NCI-H1417 (cell line): ENCODE measurements around the gene FSHR.

Experiments
- DNase-seq, 3 experiments: peaks; one replicate each; lab custom pipeline; 2025; lab: John Stamatoyannopoulos, UW

FSHR gene

GRCh38 chr2:49111006-49111405 is 43.3 kb downstream of the FSHR start:
- no peak for DNase-seq

GRCh38 chr2:49110571-49110970 is 43.7 kb downstream of the FSHR start:
- DNase-seq, result no peak

GRCh38 chr2:49108851-49109250 is 45.5 kb downstream of the FSHR start:
- DNase-seq, result no peak

- no peak for DNase-seq
Measured at GRCh38 chr2:49108436-49108835, 45.9 kb downstream of the FSHR start.

- DNase-seq, result no peak
Measured at GRCh38 chr2:49105506-49105905, 48.8 kb downstream of the FSHR start.

- no peak for DNase-seq
Measured at GRCh38 chr2:49102146-49102545, 52.2 kb downstream of the FSHR start.

- DNase-seq, result no peak
Measured at GRCh38 chr2:49080681-49081080, 73.6 kb downstream of the FSHR start.

GRCh38 chr2:49070716-49071115 is 83.6 kb downstream of the FSHR start:
- DNase-seq, result no peak

- DNase-seq, result no peak
Measured at GRCh38 chr2:49069829-49070228, 84.5 kb downstream of the FSHR start.

GRCh38 chr2:49068613-49069012 is 85.7 kb downstream of the FSHR start:
- DNase-seq, result no peak

- DNase-seq, result no peak
Measured at GRCh38 chr2:49067971-49068370, 86.3 kb downstream of the FSHR start.

- DNase-seq, result peak in 1 of 3 experiments; percentile 63
Measured at GRCh38 chr2:49053156-49053555, 101.2 kb downstream of the FSHR start.

GRCh38 chr2:49050265-49050664 is 104.0 kb downstream of the FSHR start:
- DNase-seq, result no peak

- DNase-seq, result no peak
Measured at GRCh38 chr2:49049161-49049560, 105.2 kb downstream of the FSHR start.

- peak; percentile 43 to 92 (median 80) for DNase-seq
Measured at GRCh38 chr2:49045083-49045482, 109.2 kb downstream of the FSHR start.

- peak; percentile 48 to 92 (median 64) for DNase-seq
Measured at GRCh38 chr2:49044350-49045079, 109.8 kb downstream of the FSHR start.

GRCh38 chr2:49043405-49043982 is 110.8 kb downstream of the FSHR start:
- peak in 1 of 3 experiments; percentile 30 for DNase-seq

GRCh38 chr2:49042488-49042887 is 111.8 kb downstream of the FSHR start:
- DNase-seq, result no peak

- DNase-seq, result no peak
Measured at GRCh38 chr2:49041061-49041460, 113.3 kb downstream of the FSHR start.

- DNase-seq, result peak in 1 of 3 experiments; percentile 35
Measured at GRCh38 chr2:49037197-49037596, 117.1 kb downstream of the FSHR start.

GRCh38 chr2:49035481-49035880 is 118.8 kb downstream of the FSHR start:
- peak in 1 of 3 experiments; percentile 59 for DNase-seq

GRCh38 chr2:49033394-49034185 is 120.7 kb downstream of the FSHR start:
- DNase-seq, result peak in 1 of 3 experiments; percentile 18

- no peak for DNase-seq
Measured at GRCh38 chr2:49032936-49033335, 121.4 kb downstream of the FSHR start.
